HepG2 (cell line): ENCODE measurements around the gene IQGAP2. TPM values are rescaled to one million over a fixed set of nuclear protein-coding genes. Genes with fewer than 3 reads are reported as not detected.

Experiments used
- ATAC-seq: fragments of 200-7000 bp; cut with Tn5 transposase; 3 replicates; pipeline ENCODE4 v1.9.1; 2020; ENCODE audit warnings: mild to moderate bottlenecking, moderate library complexity
- BruUV-seq: library from RNA; stranded (reverse); fragments of 400-500 nt; replicated peaks from 2 replicates; lab custom pipeline; 2021; lab: Mats Ljungman, UMichigan
- CTCF ChIA-PET: fragments of 300-600 bp; formaldehyde crosslinking; extraction: SDS; loops from one replicate; lab custom pipeline; 2021; ENCODE audit warnings: low total read pairs, inconsistent platforms, low intra/inter-chr PET ratio; lab: Yijun Ruan, JAX
- POLR2A ChIA-PET: fragments of 350-600 bp; sonication (Branson Sonifier 250); formaldehyde crosslinking; loops from one replicate; lab custom pipeline; 2020; ENCODE audit warnings: antibody characterized with exemption, inconsistent platforms; lab: Yijun Ruan, JAX
- DNase-seq: peaks from one replicate; pipeline ENCODE4 v3.0.0-alpha.2; 2015; ENCODE audit warnings: low spot score
- FAIRE-seq: peaks from 3 replicates; lab custom pipeline; 2011; peaks lifted over from hg19 to GRCh38; lab: Jason Lieb, UNC
- H2AFZ ChIP-seq: one replicate; pipeline ENCODE4 v1.6.1; 2011; ENCODE audit warnings: low read length, inconsistent platforms
- H3K27ac ChIP-seq: fragments of 300-600 bp; 3 replicates; pipeline ENCODE4 v1.8.0; 2011; ENCODE audit warnings: mixed run types, mild to moderate bottlenecking, mixed read lengths, low read length, inconsistent platforms; ENCODE audit not compliant: insufficient read depth; ENCODE audit errors: extremely low read length
- H3K27me3 ChIP-seq, 2 experiments: fragments of 200-600 bp in 1 of 2; 2 replicates in 1 of 2; 3 replicates in 1 of 2; pipeline versions ENCODE4 v1.6.0 to v1.8.0; 2011; ENCODE audit warnings: low read length in 2 of 2, mild to moderate bottlenecking in 2 of 2, moderate library complexity in 2 of 2, inconsistent platforms in 1 of 2; ENCODE audit not compliant: insufficient read depth in 2 of 2, control insufficient read depth in 1 of 2
- H3K36me3 ChIP-seq, 2 experiments: fragments of 200-600 bp in 1 of 2; replicated peaks in 1 of 2; 2 replicates in 1 of 2; 3 replicates in 1 of 2; pipeline versions ENCODE4 v1.5.1 to v1.8.0; 2011; ENCODE audit warnings: low read length in 2 of 2, inconsistent platforms in 1 of 2; ENCODE audit not compliant: insufficient read depth in 2 of 2, control insufficient read depth in 1 of 2
- H3K4me1 ChIP-seq: 2 replicates; pipeline ENCODE4 v1.5.1; 2012; ENCODE audit warnings: low read length, inconsistent platforms; ENCODE audit not compliant: insufficient read depth
- H3K4me2 ChIP-seq: 2 replicates; pipeline ENCODE4 v1.6.0; 2011; ENCODE audit warnings: low read depth, low read length, inconsistent platforms
- H3K4me3 ChIP-seq, 3 experiments: fragments of 200-600 bp in 1 of 3; sonication (generic), shearing (Covaris generic) in 1 of 3; replicated peaks in 1 of 3; 2 replicates each; pipeline ENCODE4 v1.5.1; 2011 to 2016; ENCODE audit warnings: low read length in 3 of 3, inconsistent platforms in 2 of 3, low read depth in 2 of 3, mild to moderate bottlenecking in 2 of 3, control low read depth in 1 of 3, mixed read lengths in 1 of 3; ENCODE audit not compliant: insufficient read depth in 1 of 3
- H3K79me2 ChIP-seq: one replicate; pipeline ENCODE4 v1.6.1; 2011; ENCODE audit warnings: low read length, inconsistent platforms; ENCODE audit not compliant: insufficient read depth
- H3K9ac ChIP-seq: 2 replicates; pipeline ENCODE4 v1.6.0; 2011; ENCODE audit warnings: mild to moderate bottlenecking, low read depth, low read length, inconsistent platforms; ENCODE audit not compliant: insufficient read depth
- H3K9me3 ChIP-seq: 2 replicates; pipeline ENCODE4 v1.5.1; 2012; ENCODE audit warnings: mild to moderate bottlenecking, low read length
- H4K20me1 ChIP-seq: 2 replicates; pipeline ENCODE4 v1.6.0; 2011; ENCODE audit warnings: inconsistent platforms, mild to moderate bottlenecking, low read length, moderate library complexity; ENCODE audit not compliant: insufficient read depth
- BCL6 ChIP-seq: IDR thresholded peaks from 2 replicates; pipeline ENCODE4 v1.6.1; 2016; ENCODE audit warnings: missing genetic modification reagents, missing compliant biosample characterization
- CBX2 ChIP-seq, 2 experiments: fragments of 200-600 bp in 1 of 2; sonication (generic); formaldehyde crosslinking in 1 of 2; IDR thresholded peaks; 2 replicates each; pipeline versions ENCODE4 v1.7.0 to v1.8.1; 2018 to 2022; ENCODE audit warnings: low read depth in 2 of 2, low read length in 1 of 2, mild to moderate bottlenecking in 1 of 2, missing genetic modification reagents in 1 of 2
- CHCHD3 ChIP-seq: sonication (generic); formaldehyde crosslinking; IDR thresholded peaks from 2 replicates; pipeline ENCODE4 v1.8.0; 2022; ENCODE audit warnings: mild to moderate bottlenecking, missing genetic modification reagents, moderate library complexity
- CREB3 ChIP-seq: sonication (generic); formaldehyde crosslinking; IDR thresholded peaks from 2 replicates; pipeline ENCODE4 v1.5.0; 2020; ENCODE audit warnings: missing genetic modification reagents
- DMAP1 ChIP-seq: IDR thresholded peaks from 2 replicates; pipeline ENCODE4 v1.6.1; 2016
- GABPA ChIP-seq, 2 experiments: IDR thresholded peaks; 2 replicates each; pipeline ENCODE4 v1.6.1; 2011 to 2016; ENCODE audit warnings: low read depth in 2 of 2, low read length in 1 of 2, missing biosample characterization in 1 of 2, missing genetic modification characterization in 1 of 2
- GLI4 ChIP-seq: sonication (generic); formaldehyde crosslinking; IDR thresholded peaks from 2 replicates; pipeline ENCODE4 v1.5.1; 2020; ENCODE audit warnings: missing genetic modification reagents, mild to moderate bottlenecking, moderate library complexity, borderline replicate concordance
- HDAC1 ChIP-seq: sonication (generic); formaldehyde crosslinking; IDR thresholded peaks from 2 replicates; pipeline ENCODE4 v1.5.1; 2020; ENCODE audit warnings: mild to moderate bottlenecking, missing genetic modification reagents
- ONECUT2 ChIP-seq: sonication (generic); formaldehyde crosslinking; IDR thresholded peaks from 2 replicates; pipeline ENCODE4 v1.4.0; 2020; ENCODE audit warnings: missing genetic modification reagents
- POGZ ChIP-seq: sonication (generic); formaldehyde crosslinking; IDR thresholded peaks from 2 replicates; pipeline ENCODE4 v1.4.0; 2020; ENCODE audit warnings: mild to moderate bottlenecking, missing genetic modification reagents
- REPIN1 ChIP-seq: sonication (generic); formaldehyde crosslinking; IDR thresholded peaks from 2 replicates; pipeline ENCODE4 v1.8.0; 2022; ENCODE audit warnings: missing genetic modification reagents, low read depth, mild to moderate bottlenecking, borderline replicate concordance
- SNAI1 ChIP-seq: sonication (generic); formaldehyde crosslinking; IDR thresholded peaks from 2 replicates; pipeline ENCODE4 v1.5.0; 2020; ENCODE audit warnings: mild to moderate bottlenecking, missing genetic modification reagents, borderline replicate concordance
- SRY ChIP-seq: sonication (generic); formaldehyde crosslinking; IDR thresholded peaks from 2 replicates; pipeline ENCODE4 v1.8.0; 2022; ENCODE audit warnings: mild to moderate bottlenecking, missing genetic modification reagents
- THAP7 ChIP-seq: sonication (generic); formaldehyde crosslinking; IDR thresholded peaks from 2 replicates; pipeline ENCODE4 v1.8.1; 2023; ENCODE audit warnings: mild to moderate bottlenecking, missing genetic modification reagents
- WGBS: methylation state at CpG from one replicate; pipeline ENCODE4 v1.1.6; 2017; ENCODE audit warnings: low lambda C conversion rate; 5-methylcytosine and 5-hydroxymethylcytosine counted together
- in situ Hi-C: cut with HindIII; loops from 2 replicates; pipeline ENCODE4 v1.10.0; 2017; ENCODE audit warnings: low pct_unique_long_range_greater_than_20kb; ENCODE audit not compliant: extremely low pct_ligation_motif_present
- intact Hi-C: fragments of 100-400 bp; cut with micrococcal nuclease; formaldehyde crosslinking; loops from one replicate; pipeline ENCODE4 v1.10.0; 2022; ENCODE audit not compliant: unreplicated experiment
- polyA plus RNA-seq, 8 experiments: library from polyadenylated mRNA; depleted of rRNA in 3 of 8; stranded (reverse) in 7 of 8; unstranded in 1 of 8; fragments of >200 nt; fragmentation: Illumina TruSeq in 4 of 8; extraction: Trizol in 4 of 8; gene quantifications; 2 replicates each; pipeline versions ENCODE4 v1.2.1 to v1.2.3, GENCODE V29; 2011 to 2016; ENCODE audit warnings: low read depth in 4 of 8, missing spikeins in 1 of 8, mixed read lengths in 1 of 8; ENCODE audit not compliant: insufficient read depth in 1 of 8
- total RNA-seq, 5 experiments: library from RNA; depleted of rRNA; stranded (reverse); fragments of >200 nt; fragmentation: Illumina TruSeq; extraction: Trizol; gene quantifications; 2 replicates each; pipeline ENCODE4 v1.2.3, GENCODE V29; 2016; ENCODE audit warnings: low read depth in 1 of 5
- TF ChIP-seq, protein P1 (sequence below): sonication (generic); formaldehyde crosslinking; IDR thresholded peaks from 2 replicates; pipeline ENCODE4 v1.4.0; 2020; ENCODE audit warnings: missing genetic modification reagents
- TF ChIP-seq, protein P2 (sequence below): sonication (generic); formaldehyde crosslinking; IDR thresholded peaks from 2 replicates; pipeline ENCODE4 v1.8.1; 2023; ENCODE audit warnings: mild to moderate bottlenecking, missing genetic modification reagents

Gene IQGAP2
- total and polyA plus RNA-seq, 2 of the 13 experiments (the other 11 are each of a cell fraction or from before 2014, with no cell fraction given), result 35.2 to 83.3 TPM

DNA sequence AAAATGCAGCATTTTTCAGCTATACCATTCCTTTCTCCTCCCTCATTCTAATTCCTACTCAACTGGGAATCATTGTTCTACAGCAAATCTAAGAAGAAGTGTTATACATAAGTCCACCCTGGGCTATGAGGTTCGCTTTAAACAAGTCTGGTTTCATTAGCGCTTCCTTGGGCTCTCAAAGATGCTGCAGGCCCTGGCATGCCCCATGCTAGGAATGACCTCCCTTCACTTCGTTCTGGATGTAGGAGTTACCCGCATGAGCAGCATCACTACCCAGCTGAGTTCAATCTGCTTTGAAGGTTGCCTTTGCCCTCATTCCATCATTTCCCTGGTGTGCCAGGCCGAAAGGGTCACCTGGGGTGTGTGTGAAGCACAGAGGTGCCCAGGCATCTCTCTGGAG is 348.2 kb downstream of the IQGAP2 start:
- intact Hi-C loops, result loop anchor here (5.0 kb wide), 1 partner anchor 34 kb away; the partner anchor contains the start of gene F2R
- ChIA-PET POLR2A (no interaction called here), CTCF (no interaction called here)
- FAIRE-seq, result no peak
- in situ Hi-C loops, result no loop called here
- no TSS peak for BruUV-seq
- Histone ChIP-seq H3K27ac (no peak overlapping the region), H3K36me3 (no peaks in the 10 kb centered on the region), H3K27me3 (peaks cover 1 to 4% of the 10 kb centered on the region in 2 experiments; a peak in 3 of 5 replicates), H3K9me3 (no peaks in the 10 kb centered on the region), H3K79me2 (no peaks in the 10 kb centered on the region), H3K4me1 (peaks cover 30% of the 10 kb centered on the region), H3K4me3 (no peak overlapping the region), H2AFZ (no peak overlapping the region), H3K4me2 (no peak overlapping the region), H4K20me1 (no peaks in the 10 kb centered on the region), H3K9ac (no peak overlapping the region)
- TF ChIP-seq GLI4 (CRISPR knock-in tag) (no peak), GABPA (IDR thresholded peaks at IDR 0.05; ENCODE audit: low read depth, low read length) (no peak), GABPA (CRISPR knock-in tag; IDR thresholded peaks at IDR 0.05; ENCODE audit: low read depth) (no peak), SRY (no peak), REPIN1 (CRISPR knock-in tag) (no peak), BCL6 (CRISPR knock-in tag) (no peak), CBX2 (IDR thresholded peaks at IDR 0.05; ENCODE audit: low read depth, low read length) (no peak), CBX2 (CRISPR knock-in tag; IDR thresholded peaks at IDR 0.05; ENCODE audit: low read depth) (no peak), THAP7 (CRISPR knock-in tag) (no peak), CREB3 (no peak), HDAC1 (CRISPR knock-in tag) (no peak), POGZ (CRISPR knock-in tag) (no peak), ONECUT2 (CRISPR knock-in tag) (no peak), DMAP1 (CRISPR knock-in tag) (no peak), CHCHD3 (no peak), SNAI1 (CRISPR knock-in tag) (no peak)
- TF ChIP-seq, protein P1, sequence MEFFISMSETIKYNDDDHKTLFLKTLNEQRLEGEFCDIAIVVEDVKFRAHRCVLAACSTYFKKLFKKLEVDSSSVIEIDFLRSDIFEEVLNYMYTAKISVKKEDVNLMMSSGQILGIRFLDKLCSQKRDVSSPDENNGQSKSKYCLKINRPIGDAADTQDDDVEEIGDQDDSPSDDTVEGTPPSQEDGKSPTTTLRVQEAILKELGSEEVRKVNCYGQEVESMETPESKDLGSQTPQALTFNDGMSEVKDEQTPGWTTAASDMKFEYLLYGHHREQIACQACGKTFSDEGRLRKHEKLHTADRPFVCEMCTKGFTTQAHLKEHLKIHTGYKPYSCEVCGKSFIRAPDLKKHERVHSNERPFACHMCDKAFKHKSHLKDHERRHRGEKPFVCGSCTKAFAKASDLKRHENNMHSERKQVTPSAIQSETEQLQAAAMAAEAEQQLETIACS, result no peak
- TF ChIP-seq, protein P2, sequence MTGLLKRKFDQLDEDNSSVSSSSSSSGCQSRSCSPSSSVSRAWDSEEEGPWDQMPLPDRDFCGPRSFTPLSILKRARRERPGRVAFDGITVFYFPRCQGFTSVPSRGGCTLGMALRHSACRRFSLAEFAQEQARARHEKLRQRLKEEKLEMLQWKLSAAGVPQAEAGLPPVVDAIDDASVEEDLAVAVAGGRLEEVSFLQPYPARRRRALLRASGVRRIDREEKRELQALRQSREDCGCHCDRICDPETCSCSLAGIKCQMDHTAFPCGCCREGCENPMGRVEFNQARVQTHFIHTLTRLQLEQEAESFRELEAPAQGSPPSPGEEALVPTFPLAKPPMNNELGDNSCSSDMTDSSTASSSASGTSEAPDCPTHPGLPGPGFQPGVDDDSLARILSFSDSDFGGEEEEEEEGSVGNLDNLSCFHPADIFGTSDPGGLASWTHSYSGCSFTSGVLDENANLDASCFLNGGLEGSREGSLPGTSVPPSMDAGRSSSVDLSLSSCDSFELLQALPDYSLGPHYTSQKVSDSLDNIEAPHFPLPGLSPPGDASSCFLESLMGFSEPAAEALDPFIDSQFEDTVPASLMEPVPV (CRISPR knock-in tag), result no peak
- no peak for DNase-seq
- ATAC-seq, result no peak
- WGBS, result 41% methylated on average over 4 of the region's 5 CpGs
